Stimulated activated CD4-positive, alpha-beta T cell treated with anti-CD3 and anti-CD28 coated beads, Interleukin-1b, Interleukin-23, amount 100 ng/mL, for 24 hours (primary cell): ENCODE data around the gene AZIN2.

ENCODE experiments used
- DNase-seq, 4 experiments: peaks; one replicate each; pipeline ENCODE4 v3.0.0-alpha.2; 2020; ENCODE audit warnings: low read depth in 4 of 4, low spot score in 1 of 4

AZIN2 gene

GRCh38 chr1:33150522-33150921 is 69.6 kb downstream of the AZIN2 start:
- DNase-seq, result no peak

DNA sequence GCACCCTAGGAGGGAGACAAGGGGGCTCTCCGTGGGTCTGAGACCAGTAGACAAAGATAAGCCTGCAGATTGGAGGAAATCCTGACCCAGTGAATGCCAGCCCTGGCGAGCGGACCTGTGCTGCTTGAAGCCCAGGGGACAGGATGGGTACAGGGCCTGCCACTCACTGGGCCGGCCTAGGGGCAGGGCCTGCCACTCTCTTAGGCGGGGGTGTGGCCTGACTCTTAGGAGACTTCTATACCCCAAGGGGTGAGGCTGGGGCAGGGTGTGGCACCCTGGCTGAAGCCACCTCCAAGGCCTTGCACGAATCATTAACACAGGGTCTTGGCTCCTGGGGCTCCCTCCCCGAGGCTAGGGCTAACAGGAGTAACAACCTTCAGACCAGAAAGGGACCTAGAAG is 70.2 kb downstream of the AZIN2 start:
- no peak for DNase-seq

- DNase-seq, result no peak
Observed at GRCh38 chr1:33152685-33153432, 71.9 kb downstream of the AZIN2 start.

GRCh38 chr1:33153650-33154049 is 72.7 kb downstream of the AZIN2 start:
- no peak for DNase-seq

- DNase-seq, result no peak
Observed at GRCh38 chr1:33155877-33156538, 75.1 kb downstream of the AZIN2 start.

GRCh38 chr1:33157131-33157530 is 76.2 kb downstream of the AZIN2 start:
- DNase-seq, result no peak

- DNase-seq, result no peak
Observed at GRCh38 chr1:33158366-33158765, 77.4 kb downstream of the AZIN2 start.

GRCh38 chr1:33159577-33159976 is 78.6 kb downstream of the AZIN2 start:
- DNase-seq, result no peak

DNA sequence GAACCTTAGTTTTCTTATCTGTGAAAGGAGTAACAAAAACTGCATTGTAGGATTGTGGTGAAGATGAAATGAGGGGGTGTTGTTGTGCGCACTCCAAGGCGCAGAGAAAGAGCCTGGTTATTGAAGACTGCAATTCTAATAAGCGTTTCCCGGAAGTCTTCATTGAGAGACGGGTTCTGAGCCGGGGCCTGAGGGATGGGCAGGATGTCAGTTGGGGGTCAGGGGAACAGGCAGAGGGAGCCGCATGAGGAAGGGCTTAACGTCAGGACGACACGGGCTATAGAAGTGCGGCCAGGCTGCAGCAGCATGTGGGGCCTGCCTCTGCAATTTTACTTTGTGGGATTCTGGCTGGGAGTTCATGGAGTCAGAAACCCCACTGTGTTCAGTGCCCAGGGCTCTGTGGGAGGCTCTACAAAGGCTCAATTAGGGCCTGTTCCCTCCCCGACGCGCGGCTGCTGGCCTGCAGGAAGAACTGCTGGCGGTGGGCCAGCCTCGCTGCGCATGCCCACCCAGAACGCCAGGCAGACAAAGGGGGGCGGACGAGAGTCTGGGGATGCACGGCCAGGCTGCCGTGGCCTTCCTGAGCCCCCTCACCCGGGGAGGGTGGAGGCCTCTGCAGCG is 80.2 kb downstream of the AZIN2 start:
- DNase-seq, result no peak

DNA sequence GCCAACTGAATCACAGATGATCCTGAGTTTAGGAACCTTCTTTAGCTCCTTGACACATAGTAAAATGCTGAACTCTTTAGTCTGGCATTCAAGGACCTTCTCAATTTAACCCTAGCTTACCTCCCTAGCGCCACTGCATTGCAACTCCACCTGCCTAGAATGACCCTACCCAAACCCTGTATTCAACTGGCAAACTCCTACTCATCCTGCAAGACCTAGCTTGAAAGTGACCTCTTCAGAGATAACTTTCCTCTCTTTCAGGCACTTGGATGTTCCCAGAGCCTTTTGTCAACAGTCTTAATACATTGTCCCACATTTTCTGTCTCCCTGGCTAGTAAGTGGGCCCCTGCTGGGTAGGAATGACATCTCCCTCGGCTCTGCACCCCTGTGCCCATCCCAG is 81.2 kb downstream of the AZIN2 start:
- no peak for DNase-seq

DNA sequence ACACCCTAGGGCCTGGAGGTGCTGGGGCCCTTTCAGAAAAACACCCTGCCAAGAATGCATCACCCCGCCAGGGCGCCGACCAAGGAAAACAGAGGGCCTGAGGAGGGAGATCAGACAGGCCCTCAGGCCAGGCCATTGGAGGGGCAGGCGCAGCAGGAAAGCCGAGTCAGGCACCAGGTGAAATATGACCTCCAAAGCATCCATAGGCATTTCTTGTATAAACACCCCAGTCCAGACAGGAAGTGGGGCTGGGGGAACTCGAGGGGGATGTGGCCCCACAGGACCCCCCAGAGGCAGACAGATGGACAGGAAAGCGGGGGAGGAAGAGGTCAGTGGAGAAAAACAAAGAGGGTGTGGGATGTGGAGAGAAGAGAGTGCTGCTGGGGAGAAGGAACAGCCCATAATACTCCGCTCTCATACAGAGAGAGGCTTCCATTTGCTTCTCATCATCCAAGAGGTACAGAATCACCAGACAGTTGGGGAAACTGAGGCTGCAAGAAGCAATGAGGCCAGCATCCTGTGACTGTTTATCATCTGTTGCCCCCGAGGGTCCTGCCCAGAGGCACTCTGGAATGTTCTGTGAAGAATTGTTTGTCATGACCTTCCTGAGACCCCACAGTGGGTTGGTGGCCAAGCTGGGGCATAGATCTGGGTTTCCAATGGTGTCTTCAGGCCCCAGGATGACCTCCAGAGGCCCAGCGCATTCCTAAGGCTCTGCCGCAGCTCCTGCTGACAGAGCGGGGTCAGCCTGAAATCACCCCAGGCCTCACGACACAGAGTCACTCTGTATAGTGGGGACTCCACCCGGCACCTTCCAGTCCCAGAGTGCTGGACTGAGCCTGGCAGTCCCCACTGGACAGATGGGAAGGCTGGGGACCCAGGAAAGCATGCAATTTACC is 82.9 kb downstream of the AZIN2 start:
- DNase-seq, result no peak

GRCh38 chr1:33165209-33165608 is 84.3 kb downstream of the AZIN2 start:
- DNase-seq, result no peak

- DNase-seq, result no peak
Observed at GRCh38 chr1:33165809-33166208, 84.9 kb downstream of the AZIN2 start.

DNA sequence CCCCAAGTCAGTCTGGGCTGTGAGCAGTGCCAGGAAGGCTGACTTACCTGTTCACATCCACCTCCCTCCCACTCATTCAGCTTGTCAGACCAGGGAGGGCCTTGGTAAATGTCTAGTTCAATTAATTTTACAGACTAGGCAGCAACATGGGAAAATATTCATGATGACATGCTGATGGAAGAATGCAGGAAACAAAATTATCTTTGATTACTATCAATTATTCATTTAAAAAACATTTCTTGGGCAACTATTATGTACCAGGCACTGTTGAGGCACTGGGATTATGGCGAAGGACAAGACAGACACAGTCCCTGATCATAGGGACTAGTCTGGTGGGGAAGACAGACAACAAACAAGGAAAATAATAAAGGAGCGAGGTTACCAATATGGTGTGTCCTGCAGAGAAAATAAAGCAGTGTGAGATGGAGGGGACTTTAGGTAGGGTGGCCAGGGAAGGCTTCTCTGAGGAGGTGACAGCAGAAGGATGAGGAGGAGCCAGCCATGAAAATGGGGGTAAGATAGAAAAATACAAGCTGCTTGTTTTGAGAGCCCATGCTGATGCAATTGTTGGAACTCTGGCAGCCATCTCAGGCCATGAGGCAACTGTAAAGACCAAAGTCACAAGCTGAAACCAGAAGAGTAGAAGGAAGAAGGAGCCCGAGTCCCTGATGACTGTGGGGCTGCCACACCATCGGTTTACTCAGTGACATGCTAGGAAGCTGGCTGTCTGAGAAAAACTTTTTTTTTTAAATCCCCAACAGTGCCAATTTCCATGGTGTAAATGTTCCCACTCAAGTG is 86.9 kb downstream of the AZIN2 start:
- no peak for DNase-seq

- DNase-seq, result no peak
Observed at GRCh38 chr1:33168556-33169289, 87.8 kb downstream of the AZIN2 start.

DNA sequence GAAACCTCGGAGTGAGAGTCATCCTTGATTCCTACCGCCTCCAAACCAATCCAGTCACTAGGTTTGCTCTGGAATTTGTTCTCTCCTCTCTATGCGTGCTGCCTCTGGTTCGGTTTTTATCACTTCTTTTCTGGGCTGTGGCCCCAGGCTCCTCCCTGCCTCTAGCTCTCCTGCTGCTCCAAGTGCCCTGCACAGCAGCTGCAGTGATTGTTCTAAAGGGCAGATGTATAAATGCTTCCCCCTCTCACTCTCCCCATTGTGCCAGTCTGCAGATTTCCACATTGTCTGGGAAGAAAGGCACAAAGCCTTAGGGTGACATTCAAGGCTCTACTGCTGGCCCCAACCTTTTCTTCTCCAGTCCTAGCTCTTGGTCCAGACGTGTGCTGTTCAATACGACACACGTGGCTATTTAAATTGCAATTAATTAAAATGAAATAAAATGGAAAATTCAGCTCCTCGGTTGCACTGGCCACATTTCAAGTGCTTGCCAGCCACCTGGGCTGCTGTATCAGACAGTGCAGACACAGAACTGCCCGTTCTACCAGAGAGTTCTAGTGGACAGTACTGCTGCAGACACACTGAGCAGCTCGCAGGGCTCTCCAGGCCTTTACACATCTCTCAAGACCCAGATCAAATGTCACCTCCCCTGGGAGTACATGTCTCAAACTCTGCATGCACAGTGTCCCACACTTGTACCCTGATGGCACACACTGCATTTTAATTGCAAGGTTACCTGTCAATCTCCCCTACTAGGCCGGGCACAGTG is 88.5 kb downstream of the AZIN2 start:
- DNase-seq, result no peak
